T-cell (primary cell): Measurements from ENCODE around the gene DNAJC5. TPM values are rescaled to one million over a fixed set of nuclear protein-coding genes. Genes with fewer than 3 reads are reported as not detected.
"Not testable (repeated sequence)": the region's sequence is repeated elsewhere in the genome, so short reads cannot be mapped to it uniquely, and the experiment has no call there.

Experiments
- ATAC-seq, 4 experiments: fragments of 200-7000 bp in 3 of 4; fragments of 150-1000 bp in 1 of 4; cut with Tn5 transposase; replicated peaks in 1 of 4; 1 replicate in 3 of 4; 2 replicates in 1 of 4; pipeline ENCODE4 v1.10.0; 2021; ENCODE audit warnings: moderate library complexity in 3 of 4, mild to moderate bottlenecking in 2 of 4, moderate number of reproducible peaks in 1 of 4
- CTCF ChIA-PET, 2 donors: fragments of 300-600 bp; sonication (Branson Sonifier 250); formaldehyde crosslinking; loops; one replicate each; lab custom pipeline; 2022; ENCODE audit warnings: antibody characterized with exemption in 2 of 2; lab: Charles Lee
- POLR2A ChIA-PET, 2 donors: fragments of 300-600 bp; sonication (Branson Sonifier 250); formaldehyde crosslinking; loops; one replicate each; lab custom pipeline; 2022; ENCODE audit warnings: antibody characterized with exemption in 2 of 2; lab: Charles Lee
- DNase-seq, 35 experiments: peaks; one replicate each; pipeline versions ENCODE4 v3.0.0 to v3.0.0-alpha.2; 2013 to 2023
- H3K27ac ChIP-seq: one replicate; pipeline ENCODE4 v1.5.1; 2013; ENCODE audit warnings: low read length
- H3K27me3 ChIP-seq, 2 experiments: replicated peaks in 1 of 2; 1 replicate in 1 of 2; 2 replicates in 1 of 2; pipeline versions ENCODE4 v1.6.1 to v1.7.0; 2013; ENCODE audit warnings: low read length in 1 of 2, mixed read lengths in 1 of 2; ENCODE audit not compliant: control insufficient read depth in 2 of 2, insufficient read depth in 2 of 2; ENCODE audit errors: extremely low read depth in 1 of 2
- H3K36me3 ChIP-seq, 2 donors: 1 replicate in 1 of 2; 2 replicates in 1 of 2; pipeline versions ENCODE4 v1.6.1 to v1.7.0; 2013; ENCODE audit warnings: low read length in 1 of 2; ENCODE audit not compliant: control insufficient read depth in 2 of 2, insufficient read depth in 1 of 2; ENCODE audit errors: extremely low read depth in 1 of 2
- H3K4me1 ChIP-seq, 2 experiments: 1 replicate in 1 of 2; 2 replicates in 1 of 2; pipeline versions ENCODE4 v1.6.1 to v1.7.0; 2013; ENCODE audit warnings: low read length in 2 of 2, mixed read lengths in 1 of 2; ENCODE audit not compliant: insufficient read depth in 2 of 2, control insufficient read depth in 1 of 2; ENCODE audit errors: extremely low read depth in 1 of 2
- H3K4me3 ChIP-seq, 2 donors: 1 replicate in 1 of 2; 2 replicates in 1 of 2; pipeline versions ENCODE4 v1.5.1 to v1.7.0; 2013; ENCODE audit warnings: mild to moderate bottlenecking in 2 of 2, low read length in 1 of 2, moderate library complexity in 1 of 2; ENCODE audit not compliant: control insufficient read depth in 1 of 2; ENCODE audit errors: extremely low read depth in 1 of 2
- H3K9me3 ChIP-seq: 2 replicates; pipeline ENCODE4 v1.7.0; 2013
- H3K27ac Mint-ChIP-seq, 2 donors: one replicate each; pipeline ENCODE4 v1.8.0; 2020 to 2021; ENCODE audit warnings: mild to moderate bottlenecking in 2 of 2, mixed read lengths in 2 of 2
- H3K27me3 Mint-ChIP-seq, 2 donors: one replicate each; pipeline ENCODE4 v1.8.0; 2021 to 2022; ENCODE audit warnings: mixed read lengths in 2 of 2
- H3K36me3 Mint-ChIP-seq: one replicate; pipeline ENCODE4 v1.8.0; 2021; ENCODE audit warnings: mixed read lengths
- H3K4me1 Mint-ChIP-seq, 3 donors: one replicate each; pipeline ENCODE4 v1.8.0; 2020 to 2022; ENCODE audit warnings: mixed read lengths in 3 of 3, mild to moderate bottlenecking in 1 of 3
- H3K4me3 Mint-ChIP-seq, 3 donors: one replicate each; pipeline ENCODE4 v1.8.0; 2020 to 2022; ENCODE audit warnings: mild to moderate bottlenecking in 3 of 3, mixed read lengths in 3 of 3, moderate library complexity in 3 of 3
- H3K9me3 Mint-ChIP-seq, 3 donors: one replicate each; pipeline ENCODE4 v1.8.0; 2020 to 2022; ENCODE audit warnings: mixed read lengths in 3 of 3
- WGBS: methylation state at CpG from one replicate; pipeline ENCODE4 v1.1.5; 2013; ENCODE audit warnings: missing lambda C conversion rate; ENCODE audit not compliant: insufficient coverage; 5-methylcytosine and 5-hydroxymethylcytosine counted together
- total RNA-seq, 35 experiments: library from RNA in 6 of 35; stranded (reverse) in 6 of 35; fragments of 120-200 nt in 1 of 35; gene quantifications; one replicate each; pipeline versions ENCODE4 v1.2.1 to v1.2.4 and lab custom pipeline; 2013 to 2026

Gene DNAJC5
- total RNA-seq, 5 donors from 2014 or later (not counting 1 experiment from before 2014, with no cell fraction given): 35.4 to 63.7 (median 54.9) TPM

DNA sequence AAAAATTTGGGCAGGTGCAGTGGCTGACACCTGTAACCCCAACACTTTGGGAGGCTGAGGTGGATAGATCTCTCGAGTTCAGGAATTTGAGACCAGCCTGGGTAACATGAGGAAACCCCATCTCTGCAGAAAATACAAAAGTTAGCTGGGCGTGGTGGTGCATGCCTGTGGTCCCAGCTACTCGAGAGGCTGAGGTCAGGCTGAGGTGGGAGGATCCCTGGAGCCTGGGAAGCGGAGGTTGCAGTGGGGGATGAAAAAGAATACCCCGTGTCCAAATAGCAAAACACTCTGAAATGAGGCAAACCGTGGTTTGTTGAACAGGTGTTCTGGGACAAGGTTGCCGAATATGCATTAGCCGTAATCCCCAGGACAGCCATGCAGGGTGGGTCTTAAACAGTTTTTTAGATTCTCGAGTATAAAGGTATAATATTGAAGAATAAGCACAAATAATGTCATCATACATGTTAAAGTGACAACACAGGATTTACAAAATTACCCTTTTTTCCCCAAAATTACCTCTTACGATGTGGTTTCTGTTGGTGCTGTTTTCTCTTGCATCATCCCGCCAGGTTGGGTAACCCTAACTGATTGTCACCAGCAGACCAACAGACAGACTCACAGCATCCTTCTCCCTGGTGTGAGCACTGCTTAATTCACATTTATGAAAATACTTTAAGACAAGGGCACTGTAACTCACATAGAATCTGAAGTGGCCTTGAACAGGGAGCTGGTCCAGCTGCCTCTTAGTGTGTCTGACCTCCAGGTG, 9.1 kb downstream of the DNAJC5 start:
- Histone ChIP-seq H3K9me3 (no peaks in the 10 kb centered on the region), H3K36me3 (peaks cover 0 to 10% of the 10 kb centered on the region in 2 donors), H3K4me3 (no peak overlapping the region), H3K27me3 (no peaks in the 10 kb centered on the region), H3K4me1 (peaks cover 12 to 60% of the 10 kb centered on the region in 2 experiments), H3K27ac (peak overlapping the region; percentile 69)
- peak overlapping the region; percentile 78 to 96 for H3K27ac Mint-ChIP-seq
- CTCF ChIA-PET: interaction anchor here in 1 of 2 donors (0.6 kb wide), 1 partner anchor 11 kb away, joined by 6 read pairs; no protein-coding TSS in a partner anchor
- peak overlapping the region in 1 of 3 donors; percentile 85 for H3K4me3 Mint-ChIP-seq
- 76% methylated on average over 3 of the region's 11 CpGs for WGBS
- no peaks in the 10 kb centered on the region for H3K9me3 Mint-ChIP-seq
- no peak for DNase-seq
- no peak for ATAC-seq
- H3K4me1 Mint-ChIP-seq: peaks cover 46 to 70% (median 66%) of the 10 kb centered on the region in 3 donors
- POLR2A ChIA-PET: no interaction called here
- H3K27me3 Mint-ChIP-seq: no peaks in the 10 kb centered on the region
- peaks cover 7% of the 10 kb centered on the region for H3K36me3 Mint-ChIP-seq

- no peak for DNase-seq
- H3K36me3 Mint-ChIP-seq: peaks cover 2% of the 10 kb centered on the region
- POLR2A ChIA-PET: no interaction called here
- ATAC-seq: no peak
- no peaks in the 10 kb centered on the region for H3K27me3 Mint-ChIP-seq
- peak overlapping the region in 1 of 2 donors; percentile 12 for H3K27ac Mint-ChIP-seq
- H3K27ac ChIP-seq: no peak overlapping the region
- H3K4me1 ChIP-seq: peaks cover 11 to 55% of the 10 kb centered on the region in 2 experiments
- H3K36me3 ChIP-seq: peaks cover 0 to 4% of the 10 kb centered on the region in 2 donors
- H3K9me3 Mint-ChIP-seq: no peaks in the 10 kb centered on the region
- 90% methylated on average over 16 of the region's 16 CpGs for WGBS
- no peak overlapping the region for H3K4me3 ChIP-seq
- H3K9me3 ChIP-seq: no peaks in the 10 kb centered on the region
- H3K4me1 Mint-ChIP-seq: peaks cover 40 to 63% (median 63%) of the 10 kb centered on the region in 3 donors
- H3K4me3 Mint-ChIP-seq: no peak overlapping the region
- CTCF ChIA-PET: interaction anchor here (0.5 to 1.0 kb wide), 3 partner anchors 9 to 153 kb away, joined by 3 to 5 read pairs (median 3); no protein-coding TSS in a partner anchor
- H3K27me3 ChIP-seq: no peaks in the 10 kb centered on the region
These were observed 13.2 kb downstream of the DNAJC5 start for GRCh38 chr20:63908008-63908682.

- Histone ChIP-seq H3K27me3 (no peaks in the 10 kb centered on the region), H3K27ac (no peak overlapping the region), H3K4me3 (no peak overlapping the region), H3K36me3 (no peaks in the 10 kb centered on the region), H3K4me1 (peaks cover 4 to 34% of the 10 kb centered on the region in 2 experiments), H3K9me3 (no peaks in the 10 kb centered on the region)
- Mint-ChIP-seq H3K27ac (peak overlapping the region; percentile 28 to 78), H3K36me3 (peaks cover 8% of the 10 kb centered on the region), H3K27me3 (no peaks in the 10 kb centered on the region), H3K4me3 (peak overlapping the region in 1 of 3 donors; percentile 8), H3K9me3 (peaks cover 0 to 2% (median 2%) of the 10 kb centered on the region in 3 donors), H3K4me1 (peaks cover 31 to 54% (median 52%) of the 10 kb centered on the region in 3 donors)
- ATAC-seq: no peak
- DNase-seq: no peak
- 78% methylated on average over 8 of the region's 12 CpGs for WGBS
- ChIA-PET POLR2A (no interaction called here), CTCF (interaction anchor here (0.6 to 0.9 kb wide), 4 partner anchors 9 to 364 kb away, joined by 3 to 6 read pairs (median 4); no protein-coding TSS in a partner anchor)
These were observed 16.2 kb downstream of the DNAJC5 start for GRCh38 chr20:63911176-63911575.

- H3K36me3 ChIP-seq: peaks cover 3 to 8% of the 10 kb centered on the region in 2 donors
- DNase-seq (no peak), ATAC-seq (no peak)
- H3K27me3 ChIP-seq: no peaks in the 10 kb centered on the region
- no peak overlapping the region for H3K27ac ChIP-seq
- H3K4me1 ChIP-seq: peaks cover 4 to 22% of the 10 kb centered on the region in 2 experiments
- H3K9me3 ChIP-seq: no peaks in the 10 kb centered on the region
- H3K36me3 Mint-ChIP-seq: peaks cover 22% of the 10 kb centered on the region
- no peak overlapping the region for H3K27ac Mint-ChIP-seq
- no peak overlapping the region for H3K4me3 Mint-ChIP-seq
- H3K9me3 Mint-ChIP-seq: peaks cover 0 to 4% (median 3%) of the 10 kb centered on the region in 3 donors
- no peaks in the 10 kb centered on the region for H3K27me3 Mint-ChIP-seq
- POLR2A ChIA-PET: no interaction called here
- WGBS: 95% methylated on average over 6 of the region's 12 CpGs
- CTCF ChIA-PET: no interaction called here
- H3K4me1 Mint-ChIP-seq: peaks cover 25 to 48% (median 47%) of the 10 kb centered on the region in 3 donors
- H3K4me3 ChIP-seq: no peak overlapping the region
These were observed 18.8 kb downstream of the DNAJC5 start for GRCh38 chr20:63913768-63914167.

- no peak overlapping the region for H3K4me3 ChIP-seq
- H3K36me3 Mint-ChIP-seq: peaks cover 22% of the 10 kb centered on the region
- no peaks in the 10 kb centered on the region for H3K27me3 Mint-ChIP-seq
- no peak overlapping the region for H3K27ac ChIP-seq
- H3K4me3 Mint-ChIP-seq: no peak overlapping the region
- H3K4me1 ChIP-seq: peaks cover 4 to 11% of the 10 kb centered on the region in 2 experiments
- ChIA-PET POLR2A (no interaction called here), CTCF (interaction anchor here in 1 of 2 donors (0.5 to 1.2 kb wide), 2 partner anchors 10 to 59 kb away, joined by 3 to 4 read pairs; no protein-coding TSS in a partner anchor)
- ATAC-seq (no peak), DNase-seq (no peak)
- no peak overlapping the region for H3K27ac Mint-ChIP-seq
- peaks cover 18 to 42% (median 39%) of the 10 kb centered on the region in 3 donors for H3K4me1 Mint-ChIP-seq
- H3K9me3 Mint-ChIP-seq: peaks cover 0 to 4% (median 3%) of the 10 kb centered on the region in 3 donors
- 95% methylated on average over 3 of the region's 6 CpGs for WGBS
- no peaks in the 10 kb centered on the region for H3K27me3 ChIP-seq
- H3K36me3 ChIP-seq: peaks cover 4 to 19% of the 10 kb centered on the region in 2 donors
- H3K9me3 ChIP-seq: no peaks in the 10 kb centered on the region
These were observed 20.5 kb downstream of the DNAJC5 start for GRCh38 chr20:63915471-63915870.

GRCh38 chr20:63916371-63916939, 21.5 kb downstream of the DNAJC5 start:
- H3K36me3 ChIP-seq: peaks cover 4 to 19% of the 10 kb centered on the region in 2 donors
- CTCF ChIA-PET, DNase-seq, H3K9me3 ChIP-seq, H3K4me1 ChIP-seq, H3K4me3 Mint-ChIP-seq, H3K27me3 ChIP-seq, POLR2A ChIA-PET, H3K4me3 ChIP-seq, H3K27me3 Mint-ChIP-seq, H3K27ac ChIP-seq, H3K9me3 Mint-ChIP-seq, ATAC-seq: not testable (repeated sequence)
- 96% methylated on average over 6 of the region's 8 CpGs for WGBS
- H3K4me1 Mint-ChIP-seq: peaks cover 10 to 33% (median 31%) of the 10 kb centered on the region in 3 donors
- peak overlapping the region; percentile 8 to 61 for H3K27ac Mint-ChIP-seq
- peaks cover 20% of the 10 kb centered on the region for H3K36me3 Mint-ChIP-seq
